GM23248 (cell line): ENCODE data around the gene C5.

Experiments used
- EZH2 ChIP-seq: fragments of 200-600 bp; sonication (generic); IDR thresholded peaks from 2 replicates; pipeline ENCODE4 v1.6.1; 2018; ENCODE audit warnings: antibody characterized with exemption, mild to moderate bottlenecking; ENCODE audit not compliant: insufficient read depth, poor library complexity, severe bottlenecking
- EZH2phosphoT487 ChIP-seq: fragments of 200-600 bp; sonication (generic); IDR thresholded peaks from 2 replicates; pipeline ENCODE4 v1.6.1; 2018; ENCODE audit warnings: antibody characterized with exemption, moderate library complexity, mild to moderate bottlenecking, low read depth; ENCODE audit not compliant: insufficient read depth

DNA sequence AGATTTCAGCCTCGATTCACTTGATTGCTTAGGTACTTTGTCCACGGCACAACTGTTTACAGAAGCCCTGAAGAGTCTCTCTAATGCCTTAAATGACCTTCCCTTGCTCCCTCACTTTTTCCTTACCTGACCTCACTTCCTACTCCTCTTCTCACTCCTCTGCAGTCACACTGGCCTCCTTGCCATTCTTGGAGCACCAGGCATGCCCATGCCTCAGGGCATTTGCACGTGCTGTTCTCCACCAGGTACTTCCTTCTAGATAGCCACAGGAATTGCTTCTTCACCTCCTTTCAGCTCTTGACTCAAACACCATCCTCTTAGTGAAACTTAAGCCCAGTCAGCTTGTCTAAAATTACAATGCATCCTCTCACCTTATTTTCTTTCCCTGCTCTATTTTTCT lies 71.1 kb downstream of the C5 start:
- TF ChIP-seq EZH2phosphoT487 (no peak), EZH2 (no peak)
